Measurements from ENCODE around the gene PROS1.
"Not testable (repeated sequence)": the region's sequence is repeated elsewhere in the genome, so short reads cannot be mapped to it uniquely, and the experiment has no call there.

Gene PROS1

GRCh38 chr3:93965106-93965505, 8.6 kb downstream of the PROS1 start:
- not testable (repeated sequence) for DNase-seq

DNA sequence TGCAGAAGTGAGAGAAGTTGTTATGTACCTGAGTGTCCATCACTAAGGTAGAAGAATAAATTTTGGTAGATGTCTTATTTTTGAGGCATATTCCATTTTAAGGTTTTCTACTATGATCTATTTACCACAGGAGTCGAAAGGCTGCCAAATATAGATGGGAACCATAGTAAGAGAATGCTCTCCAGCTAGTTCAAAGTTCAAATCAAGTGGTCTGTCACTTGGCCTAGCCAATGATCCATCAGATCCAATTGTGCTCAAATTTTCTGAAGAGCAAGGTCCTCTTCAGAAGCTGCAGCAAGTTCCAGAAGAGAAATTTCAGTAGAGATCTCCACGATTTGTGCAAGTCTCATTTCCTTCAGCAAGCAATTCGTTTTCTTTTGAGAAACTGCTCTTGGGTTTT, 10.9 kb downstream of the PROS1 start:
- DNase-seq: no peak

DNA sequence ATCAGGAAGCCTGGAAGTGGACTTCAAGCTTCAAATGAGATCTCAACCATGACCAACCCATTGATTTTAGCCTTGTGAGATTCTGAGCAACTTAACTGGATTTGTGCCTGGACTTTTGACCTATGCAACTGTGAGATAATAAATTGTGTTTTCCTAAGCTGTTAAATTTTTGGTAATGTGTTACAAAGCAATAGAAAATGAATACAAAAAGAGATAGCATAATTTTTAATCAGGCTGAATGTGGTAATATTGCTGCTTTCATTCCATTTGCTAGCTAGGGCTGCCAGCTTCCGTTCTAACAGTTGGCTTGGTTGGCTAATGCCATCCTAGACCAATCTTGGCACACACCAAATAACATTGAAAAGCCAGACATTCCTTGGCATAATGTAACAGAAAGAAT, 12.2 kb downstream of the PROS1 start:
- DNase-seq: no peak

DNA sequence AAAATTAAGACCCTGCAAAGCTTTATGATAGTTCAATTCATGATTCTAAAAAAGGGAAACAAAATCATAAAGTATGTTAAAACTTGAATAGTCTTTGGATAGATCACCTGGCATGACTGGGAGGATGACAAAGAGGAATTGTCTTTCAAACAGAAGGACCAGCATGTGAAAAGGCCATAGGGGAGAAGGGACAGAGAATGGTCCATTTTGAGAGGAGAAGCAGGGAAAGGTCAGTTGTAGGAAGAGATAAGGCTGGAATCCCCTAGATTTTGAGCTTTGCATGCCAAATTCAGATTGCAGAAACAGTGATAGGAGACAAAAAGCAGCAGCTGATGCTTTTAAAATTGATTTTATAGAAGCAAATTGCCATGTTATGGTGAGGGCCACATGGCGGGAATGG, 12.7 kb downstream of the PROS1 start:
- DNase-seq: no peak

GRCh38 chr3:93949958-93950357, 23.7 kb downstream of the PROS1 start:
- DNase-seq: not testable (repeated sequence)

DNA sequence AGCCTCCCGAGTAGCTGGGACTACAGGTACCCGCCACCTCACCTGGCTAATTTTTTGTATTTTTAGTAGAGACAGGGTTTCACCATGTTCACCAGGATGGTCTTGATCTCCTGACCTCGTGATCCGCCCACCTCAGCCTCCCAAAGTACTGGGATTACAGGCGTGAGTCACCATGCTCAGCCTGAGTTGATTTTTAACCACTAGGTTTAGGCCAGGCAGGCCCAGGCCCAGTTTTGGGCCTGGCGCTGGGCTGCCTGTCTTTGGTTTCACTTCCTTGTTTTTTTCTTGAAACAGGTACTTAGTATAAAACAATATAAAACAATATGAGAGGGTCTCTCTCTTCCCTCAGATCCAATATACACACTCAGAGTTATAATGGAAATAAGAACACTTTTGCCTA, 36.2 kb downstream of the PROS1 start:
- not testable (repeated sequence) for DNase-seq

DNA sequence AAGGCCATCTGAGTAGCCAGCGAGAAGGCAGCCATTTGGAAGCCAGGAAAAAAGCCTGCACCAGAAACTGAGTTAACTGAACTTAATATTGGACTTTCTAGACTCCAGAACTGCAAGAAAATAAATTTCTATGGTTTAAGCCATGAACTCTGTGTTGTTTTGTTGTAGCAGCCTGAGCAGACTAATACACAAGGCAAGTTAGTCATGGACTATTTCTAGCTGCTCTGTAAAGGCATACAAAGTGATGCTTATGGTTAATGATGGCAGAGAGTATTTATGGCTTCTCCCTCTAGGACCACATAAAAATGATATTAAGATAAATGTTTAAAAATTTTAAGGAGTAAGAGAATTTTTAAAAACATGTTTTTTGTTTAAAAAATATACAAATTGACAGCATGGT, 37.1 kb downstream of the PROS1 start:
- no peak for DNase-seq

DNA sequence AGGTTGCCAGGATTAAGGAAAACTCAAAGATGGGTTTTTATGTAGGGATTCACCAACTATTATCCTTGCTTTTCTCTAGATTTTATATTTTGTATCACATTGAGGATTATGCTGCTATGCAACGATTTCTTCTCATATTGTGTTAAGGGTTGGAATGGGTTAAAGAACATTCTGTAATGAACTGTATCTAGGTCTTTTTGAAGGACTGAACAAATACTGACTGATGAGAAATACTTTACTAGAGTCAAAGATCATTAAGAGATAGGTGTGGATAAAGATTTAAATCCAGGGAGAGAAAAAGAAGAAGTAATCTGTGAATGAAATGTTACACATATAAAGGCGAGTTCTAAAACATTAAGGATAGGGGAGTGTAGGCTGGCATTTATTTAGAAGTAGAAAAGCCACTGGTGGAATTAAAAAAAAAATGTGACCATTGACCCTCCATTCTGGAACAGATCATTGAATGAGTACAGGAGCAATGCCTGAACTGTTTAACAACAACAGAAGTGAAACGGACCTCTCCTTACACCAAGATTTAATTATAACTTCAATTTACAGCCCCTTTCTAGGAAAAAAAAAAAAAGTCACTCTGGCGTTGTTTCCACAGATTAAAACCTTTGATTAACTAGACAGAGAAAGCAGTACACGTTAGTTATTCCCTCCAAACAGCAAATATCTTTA, 39.2 kb downstream of the PROS1 start:
- DNase-seq: no peak

DNA sequence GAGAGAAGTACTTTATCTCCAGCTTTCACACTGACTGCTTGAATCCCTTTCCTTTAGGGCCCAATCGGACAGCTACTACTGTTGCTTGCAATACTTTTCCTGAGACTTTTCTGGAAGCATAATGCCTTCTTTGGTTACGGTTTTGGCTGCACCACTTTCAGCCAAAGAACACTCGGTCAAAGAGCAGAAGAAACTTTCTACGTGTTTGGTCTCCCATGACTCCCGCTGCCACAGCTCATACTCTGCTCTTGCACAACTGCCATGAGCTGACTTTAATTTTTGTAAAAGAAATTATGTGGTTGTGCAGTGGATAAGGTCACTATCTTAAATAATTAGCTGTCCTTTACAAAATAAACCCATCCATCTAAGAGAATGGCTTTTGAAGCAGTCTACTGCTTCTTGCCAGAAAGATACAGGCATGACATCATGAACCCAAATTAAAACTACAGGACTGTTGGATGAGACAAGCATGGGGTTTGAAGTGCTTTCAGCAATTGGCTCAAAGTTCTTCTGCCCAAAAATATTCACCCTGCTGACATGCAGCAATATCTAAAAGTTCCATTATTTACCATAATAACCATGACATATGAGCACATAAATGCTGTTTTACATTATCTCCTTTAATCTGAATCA, 42.0 kb downstream of the PROS1 start:
- DNase-seq: no peak

- DNase-seq: no peak
Observed at GRCh38 chr3:93930041-93930440, 43.7 kb downstream of the PROS1 start.

- DNase-seq: no peak
Observed at GRCh38 chr3:93926789-93927188, 46.9 kb downstream of the PROS1 start.

DNA sequence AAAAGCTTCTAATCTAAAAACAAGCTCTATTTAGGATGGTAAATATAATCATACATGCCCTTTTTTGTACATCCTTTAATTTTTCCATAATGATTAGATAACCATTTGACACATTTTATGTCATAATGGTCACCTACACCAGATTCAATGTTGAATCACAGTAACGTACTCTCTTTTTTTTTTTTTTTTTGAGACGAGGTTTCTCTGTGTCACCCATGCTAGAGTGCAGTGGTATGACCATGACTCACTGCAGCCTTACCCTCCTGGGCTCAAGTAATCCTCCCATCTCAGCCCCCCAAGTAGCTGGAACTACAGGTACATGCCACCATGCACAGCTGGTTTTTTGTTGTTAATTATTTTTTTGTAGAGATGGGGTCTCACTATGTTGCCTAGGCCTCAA, 49.2 kb downstream of the PROS1 start:
- no peak for DNase-seq

- no peak for DNase-seq
Observed at GRCh38 chr3:93923006-93923405, 50.7 kb downstream of the PROS1 start.

GRCh38 chr3:93917546-93918029, 56.1 kb downstream of the PROS1 start:
- DNase-seq: not testable (repeated sequence)

DNA sequence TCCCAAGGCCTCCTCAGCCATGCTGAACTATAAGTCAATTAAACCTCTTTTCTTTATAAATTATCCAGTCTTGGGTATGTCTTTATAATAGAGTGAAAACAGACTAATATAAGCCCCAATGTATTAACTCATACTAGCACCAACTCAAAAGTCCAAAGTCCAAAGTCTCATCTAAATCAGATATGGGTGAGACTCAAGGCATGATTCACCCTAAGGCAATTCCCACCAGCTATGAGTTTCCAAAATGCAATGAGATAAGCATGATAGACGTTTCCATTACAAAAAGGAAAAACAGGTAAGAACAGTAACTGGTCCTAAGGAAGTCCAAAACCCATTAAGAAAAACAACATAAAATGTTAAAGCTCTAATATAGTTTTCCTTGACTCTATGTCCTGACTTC, 60.1 kb downstream of the PROS1 start:
- not testable (repeated sequence) for DNase-seq

DNA sequence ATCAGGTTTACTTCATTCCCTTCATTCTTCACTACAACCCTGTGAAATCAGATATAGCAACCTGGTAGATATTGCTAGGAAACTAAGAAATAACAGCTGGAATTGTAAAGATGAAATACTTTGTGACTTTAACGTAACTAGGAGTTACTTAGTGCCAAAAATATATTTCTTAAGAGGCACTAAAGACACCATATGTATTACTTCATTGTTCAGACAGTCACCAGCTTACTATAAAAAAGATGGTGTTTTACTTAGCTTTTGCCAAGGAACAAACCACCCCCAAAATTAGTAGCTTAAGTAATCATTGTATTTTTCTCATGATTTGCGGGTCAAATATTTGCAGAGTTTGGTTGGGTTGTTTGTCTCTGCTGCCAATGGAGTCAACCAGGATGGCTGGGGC, 62.5 kb downstream of the PROS1 start:
- DNase-seq: no peak

- DNase-seq: no peak
Observed at GRCh38 chr3:93910097-93910496, 63.6 kb downstream of the PROS1 start.

DNA sequence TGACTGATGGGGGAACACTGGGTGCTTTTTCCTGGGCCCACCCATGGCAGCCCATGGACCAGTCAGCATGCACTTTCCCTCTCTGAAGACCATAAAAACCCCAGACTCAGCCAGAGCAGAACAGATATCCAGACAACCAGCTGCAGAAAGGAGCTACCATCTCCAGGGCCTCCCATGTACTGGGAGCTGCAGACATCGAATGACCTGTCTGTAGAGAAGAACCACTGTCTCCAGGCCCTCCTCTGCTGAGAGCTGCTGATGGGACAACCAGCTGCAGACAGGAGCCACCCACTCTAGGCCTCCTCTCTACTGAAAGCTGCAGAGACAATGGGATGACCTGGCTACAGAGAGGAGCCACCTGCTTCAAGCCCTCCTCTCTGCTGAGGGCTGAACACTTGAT, 66.6 kb downstream of the PROS1 start:
- no peak for DNase-seq

- no peak for DNase-seq
Observed at GRCh38 chr3:93906245-93906644, 67.5 kb downstream of the PROS1 start.

DNA sequence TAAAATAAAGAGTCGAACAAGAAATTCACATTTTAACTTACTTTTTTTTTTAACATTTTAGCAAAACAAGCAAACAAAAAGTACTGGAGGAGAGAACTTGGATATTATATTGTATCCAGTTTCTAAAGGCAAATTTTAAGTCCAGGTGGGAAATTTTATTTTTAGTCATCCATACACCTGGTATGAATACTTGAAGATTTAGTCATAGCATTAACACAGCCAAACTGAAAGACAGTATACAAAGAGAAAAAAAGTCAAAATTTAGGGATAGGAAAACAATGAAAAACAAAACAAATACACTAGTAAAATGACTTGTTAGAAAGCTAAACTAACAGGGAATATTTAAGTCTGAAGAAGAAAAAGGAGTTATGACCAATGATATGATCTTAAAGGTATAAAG, 69.1 kb downstream of the PROS1 start:
- no peak for DNase-seq

- not testable (repeated sequence) for DNase-seq
Observed at GRCh38 chr3:93878250-93879017, 95.3 kb downstream of the PROS1 start.

GRCh38 chr3:93877427-93877826, 96.3 kb downstream of the PROS1 start:
- not testable (repeated sequence) for DNase-seq

- DNase-seq: not testable (repeated sequence)
Observed at GRCh38 chr3:93873412-93873811, 100.3 kb downstream of the PROS1 start.

DNA sequence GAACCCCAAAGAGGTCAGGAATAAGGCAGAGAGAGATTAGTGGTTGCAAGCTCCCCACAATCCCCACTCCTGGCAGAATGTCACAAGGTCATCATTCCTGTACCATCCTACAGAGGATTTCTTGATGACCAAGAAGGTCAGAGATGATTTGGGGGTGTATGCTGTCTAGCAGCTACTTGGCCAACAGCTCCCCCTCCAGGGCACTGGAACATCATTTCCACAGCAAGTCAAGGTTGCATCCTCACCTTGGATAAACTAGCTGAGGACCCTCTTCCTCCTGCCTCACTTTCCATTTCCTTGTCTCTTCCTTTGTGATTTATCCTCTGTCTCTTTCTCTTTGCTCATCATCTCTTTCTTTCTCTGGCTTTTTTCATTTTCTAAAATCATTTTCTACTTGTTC, 106.3 kb downstream of the PROS1 start:
- DNase-seq: no peak

Data from NCI-H1694 treated with DMSO at 0.1 percent for 48 hours (cell line).